Mucosa of rectum (tissue), 2 donors: ENCODE results near the gene RORC.
A peak's percentile ranks its signal among the peaks of the same experiment; 100 is the strongest.

Source experiments
- H3K27ac ChIP-seq, 2 donors: one replicate each; pipeline ENCODE4 v1.7.0; 2013; ENCODE audit warnings: inconsistent platforms in 2 of 2, low read depth in 2 of 2, low read length in 2 of 2
- H3K27me3 ChIP-seq, 2 donors: one replicate each; pipeline ENCODE4 v1.7.0; 2013; ENCODE audit warnings: low read length in 2 of 2; ENCODE audit not compliant: control insufficient read depth in 2 of 2, insufficient read depth in 2 of 2
- H3K36me3 ChIP-seq, 2 donors: one replicate each; pipeline ENCODE4 v1.7.0; 2013; ENCODE audit warnings: low read length in 2 of 2; ENCODE audit not compliant: control insufficient read depth in 2 of 2, insufficient read depth in 2 of 2
- H3K4me1 ChIP-seq, 2 donors: one replicate each; pipeline ENCODE4 v1.7.0; 2013; ENCODE audit warnings: low read length in 2 of 2, mild to moderate bottlenecking in 1 of 2; ENCODE audit not compliant: control insufficient read depth in 2 of 2, insufficient read depth in 2 of 2
- H3K4me3 ChIP-seq, 2 donors: one replicate each; pipeline ENCODE4 v1.7.0; 2013; ENCODE audit warnings: low read length in 2 of 2
- H3K9ac ChIP-seq, 2 donors: one replicate each; pipeline ENCODE4 v1.7.0; 2013; ENCODE audit warnings: low read length in 2 of 2, low read depth in 1 of 2, mild to moderate bottlenecking in 1 of 2
- H3K9me3 ChIP-seq, 2 donors: one replicate each; pipeline ENCODE4 v1.7.0; 2013; ENCODE audit warnings: low read length in 2 of 2; ENCODE audit not compliant: control insufficient read depth in 2 of 2
- donor health status: healthy.
- donor health status: Normal muscosa, but diverticular disease.

Gene RORC

GRCh38 chr1:151829352-151830046 is 2.1 kb downstream of the RORC start:
- Histone ChIP-seq H3K36me3 (peaks cover 0 to 2% of the 10 kb centered on the region in 2 donors), H3K27ac (peak overlapping the region in 1 of 2 donors; percentile 51), H3K9me3 (no peaks in the 10 kb centered on the region), H3K9ac (no peak overlapping the region), H3K27me3 (no peaks in the 10 kb centered on the region), H3K4me1 (peaks cover 40 to 49% of the 10 kb centered on the region in 2 donors), H3K4me3 (no peak overlapping the region)

- Histone ChIP-seq H3K9me3 (no peaks in the 10 kb centered on the region), H3K4me3 (no peak overlapping the region), H3K36me3 (peaks cover 0 to 2% of the 10 kb centered on the region in 2 donors), H3K9ac (no peak overlapping the region), H3K27ac (peak overlapping the region in 1 of 2 donors; percentile 51), H3K27me3 (no peaks in the 10 kb centered on the region), H3K4me1 (peaks cover 37 to 45% of the 10 kb centered on the region in 2 donors)
Measured at GRCh38 chr1:151828921-151829320, 2.7 kb downstream of the RORC start.

- Histone ChIP-seq H3K4me1 (peaks cover 30 to 35% of the 10 kb centered on the region in 2 donors), H3K27ac (no peak overlapping the region), H3K9ac (no peak overlapping the region)
Measured at GRCh38 chr1:151827853-151828252, 3.7 kb downstream of the RORC start.

GRCh38 chr1:151825751-151826660 is 5.6 kb downstream of the RORC start:
- Histone ChIP-seq H3K4me3 (no peak overlapping the region), H3K36me3 (peaks cover under 1 to 2% of the 10 kb centered on the region in 2 donors), H3K9me3 (no peaks in the 10 kb centered on the region), H3K9ac (no peak overlapping the region), H3K27me3 (no peaks in the 10 kb centered on the region), H3K4me1 (peaks cover 18% of the 10 kb centered on the region in 2 donors), H3K27ac (no peak overlapping the region)

More at GRCh38 chr1:151827853-151828252, 3.7 kb downstream of the RORC start:
- peaks cover 0 to 2% of the 10 kb centered on the region in 2 donors for H3K36me3 ChIP-seq
- no peaks in the 10 kb centered on the region for H3K27me3 ChIP-seq
- no peak overlapping the region for H3K4me3 ChIP-seq
- no peaks in the 10 kb centered on the region for H3K9me3 ChIP-seq

GRCh38 chr1:151825204-151825603 is 6.4 kb downstream of the RORC start:
- H3K27me3 ChIP-seq = no peaks in the 10 kb centered on the region
- H3K9me3 ChIP-seq = no peaks in the 10 kb centered on the region
- H3K36me3 ChIP-seq = peaks cover 2 to 3% of the 10 kb centered on the region in 2 donors
- no peak overlapping the region for H3K27ac ChIP-seq
- H3K4me1 ChIP-seq = peaks cover 12 to 14% of the 10 kb centered on the region in 2 donors
- H3K4me3 ChIP-seq = no peak overlapping the region
- H3K9ac ChIP-seq = no peak overlapping the region

- H3K36me3 ChIP-seq = peaks cover under 1 to 3% of the 10 kb centered on the region in 2 donors
- H3K9ac ChIP-seq = no peak overlapping the region
- no peak overlapping the region for H3K4me3 ChIP-seq
- no peaks in the 10 kb centered on the region for H3K4me1 ChIP-seq
- H3K27me3 ChIP-seq = no peaks in the 10 kb centered on the region
- H3K27ac ChIP-seq = no peak overlapping the region
- H3K9me3 ChIP-seq = no peaks in the 10 kb centered on the region
Measured at GRCh38 chr1:151823175-151823574, 8.4 kb downstream of the RORC start.

- Histone ChIP-seq H3K9ac (peak overlapping the region in 1 of 2 donors; percentile 6), H3K36me3 (peaks cover 0 to 3% of the 10 kb centered on the region in 2 donors), H3K4me3 (no peak overlapping the region), H3K27ac (no peak overlapping the region), H3K9me3 (no peaks in the 10 kb centered on the region), H3K27me3 (no peaks in the 10 kb centered on the region), H3K4me1 (no peaks in the 10 kb centered on the region)
Measured at GRCh38 chr1:151822404-151822803, 9.2 kb downstream of the RORC start.

- Histone ChIP-seq H3K27me3 (no peaks in the 10 kb centered on the region), H3K27ac (no peak overlapping the region), H3K9ac (no peak overlapping the region), H3K9me3 (no peaks in the 10 kb centered on the region), H3K4me1 (no peaks in the 10 kb centered on the region), H3K4me3 (no peak overlapping the region), H3K36me3 (peaks cover 2 to 3% of the 10 kb centered on the region in 2 donors)
Measured at GRCh38 chr1:151820940-151821339, 10.7 kb downstream of the RORC start.

GRCh38 chr1:151819976-151820623 is 11.5 kb downstream of the RORC start:
- Histone ChIP-seq H3K36me3 (peaks cover 4 to 5% of the 10 kb centered on the region in 2 donors), H3K4me1 (no peaks in the 10 kb centered on the region), H3K27ac (no peak overlapping the region)

More at GRCh38 chr1:151819976-151820623, 11.5 kb downstream of the RORC start:
- Histone ChIP-seq H3K9ac (no peak overlapping the region), H3K4me3 (no peak overlapping the region), H3K9me3 (no peaks in the 10 kb centered on the region), H3K27me3 (no peaks in the 10 kb centered on the region)
